ENCODE measurements around the gene CD9.

DNA sequence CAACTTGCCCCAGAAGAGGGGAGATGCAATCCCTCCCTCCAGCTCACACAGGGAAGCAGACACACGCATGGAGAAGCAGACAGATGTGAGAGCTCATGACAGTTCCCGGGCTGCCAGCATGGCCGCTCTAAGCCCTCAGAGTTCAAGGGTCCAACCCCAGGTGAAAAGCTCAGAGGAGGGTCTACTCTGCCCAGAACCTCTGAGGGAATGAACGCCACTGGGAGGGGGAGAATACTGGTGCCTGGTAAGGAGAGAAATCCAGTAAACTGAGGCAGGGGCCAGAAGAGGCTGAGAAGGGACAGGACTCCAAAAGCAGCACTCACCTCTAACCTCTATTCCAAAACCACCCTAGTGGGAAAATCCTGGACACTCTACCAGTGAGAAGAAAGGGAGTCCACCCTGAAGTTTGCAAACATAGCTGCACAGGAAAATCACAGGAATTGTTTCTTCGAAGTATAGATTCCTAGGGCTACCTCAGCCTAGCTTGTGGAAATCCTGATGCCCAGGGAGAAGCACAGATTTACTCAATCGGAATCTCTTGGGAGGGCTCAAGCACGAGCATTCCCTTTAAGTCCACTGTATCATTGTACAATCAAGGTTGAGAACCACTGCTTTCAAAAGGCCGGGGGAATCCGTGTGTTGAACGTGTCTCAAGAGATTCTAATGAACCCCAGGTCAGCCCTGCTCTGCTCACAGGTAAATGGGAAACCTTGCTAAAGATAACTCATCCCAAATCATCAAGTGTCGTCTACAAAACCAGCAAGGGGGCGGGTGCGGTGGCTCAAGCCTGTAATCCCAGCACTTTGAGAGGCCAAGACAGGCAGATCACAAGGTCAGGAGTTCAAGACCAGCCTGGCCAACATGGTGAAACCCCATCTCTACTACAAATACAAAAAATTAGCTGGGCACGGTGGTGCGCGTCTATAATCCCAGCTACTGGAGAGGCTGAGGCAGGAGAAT, 76.0 kb downstream of the CD9 start:
- TF ChIP-seq, protein P1, sequence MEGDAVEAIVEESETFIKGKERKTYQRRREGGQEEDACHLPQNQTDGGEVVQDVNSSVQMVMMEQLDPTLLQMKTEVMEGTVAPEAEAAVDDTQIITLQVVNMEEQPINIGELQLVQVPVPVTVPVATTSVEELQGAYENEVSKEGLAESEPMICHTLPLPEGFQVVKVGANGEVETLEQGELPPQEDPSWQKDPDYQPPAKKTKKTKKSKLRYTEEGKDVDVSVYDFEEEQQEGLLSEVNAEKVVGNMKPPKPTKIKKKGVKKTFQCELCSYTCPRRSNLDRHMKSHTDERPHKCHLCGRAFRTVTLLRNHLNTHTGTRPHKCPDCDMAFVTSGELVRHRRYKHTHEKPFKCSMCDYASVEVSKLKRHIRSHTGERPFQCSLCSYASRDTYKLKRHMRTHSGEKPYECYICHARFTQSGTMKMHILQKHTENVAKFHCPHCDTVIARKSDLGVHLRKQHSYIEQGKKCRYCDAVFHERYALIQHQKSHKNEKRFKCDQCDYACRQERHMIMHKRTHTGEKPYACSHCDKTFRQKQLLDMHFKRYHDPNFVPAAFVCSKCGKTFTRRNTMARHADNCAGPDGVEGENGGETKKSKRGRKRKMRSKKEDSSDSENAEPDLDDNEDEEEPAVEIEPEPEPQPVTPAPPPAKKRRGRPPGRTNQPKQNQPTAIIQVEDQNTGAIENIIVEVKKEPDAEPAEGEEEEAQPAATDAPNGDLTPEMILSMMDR (IDR thresholded peaks at IDR 0.05), result no peak
- TF ChIP-seq POLR2A (IDR thresholded peaks at IDR 0.05), result no peak
